Measurements from ENCODE around the gene HPGDS. TPM values are rescaled to one million over a fixed set of nuclear protein-coding genes. Genes with fewer than 3 reads are reported as not detected.
A peak's percentile ranks its signal among the peaks of the same experiment; 100 is the strongest.
"Not testable (repeated sequence)": the region's sequence is repeated elsewhere in the genome, so short reads cannot be mapped to it uniquely, and the experiment has no call there.

Gene HPGDS
- total RNA-seq, 2 experiments from 2014 or later: not detected

- ATAC-seq: no peak
- ChIA-PET CTCF (no interaction called here), POLR2A (no interaction called here)
- H3K27ac Mint-ChIP-seq: no peak overlapping the region
- H3K27me3 Mint-ChIP-seq (ENCODE audit: low read depth): no peaks in the 10 kb centered on the region
- no peak for DNase-seq
- H3K36me3 Mint-ChIP-seq (ENCODE audit: low read depth): no peaks in the 10 kb centered on the region
- no peak overlapping the region for H3K4me3 Mint-ChIP-seq
- H3K9me3 Mint-ChIP-seq (ENCODE audit: insufficient read depth): no peaks in the 10 kb centered on the region
- H3K4me1 Mint-ChIP-seq (ENCODE audit: low read depth): no peaks in the 10 kb centered on the region
Measured at GRCh38 chr4:94306713-94307112, 35.9 kb downstream of the HPGDS start.

- no peak for DNase-seq
- no peak for ATAC-seq
Measured at GRCh38 chr4:94305466-94306225, 37.0 kb downstream of the HPGDS start.

GRCh38 chr4:94304365-94304971 lies 38.2 kb downstream of the HPGDS start:
- no peaks in the 10 kb centered on the region for H3K36me3 Mint-ChIP-seq (ENCODE audit: low read depth)
- no peaks in the 10 kb centered on the region for H3K9me3 Mint-ChIP-seq (ENCODE audit: insufficient read depth)
- CTCF ChIA-PET: no interaction called here
- H3K27me3 Mint-ChIP-seq (ENCODE audit: low read depth): no peaks in the 10 kb centered on the region
- POLR2A ChIA-PET: no interaction called here
- H3K4me1 Mint-ChIP-seq (ENCODE audit: low read depth): no peaks in the 10 kb centered on the region
- H3K4me3 Mint-ChIP-seq: no peak overlapping the region
- peak; percentile 24 for DNase-seq
- H3K27ac Mint-ChIP-seq: no peak overlapping the region
- ATAC-seq: no peak

More at GRCh38 chr4:94305466-94306225, 37.0 kb downstream of the HPGDS start:
- ChIA-PET CTCF (interaction anchor here (0.8 to 0.9 kb wide), 3 partner anchors 12 to 85 kb away, joined by 3 to 5 read pairs (median 3); no protein-coding TSS in a partner anchor), POLR2A (no interaction called here)
- H3K4me1 Mint-ChIP-seq (ENCODE audit: low read depth): no peaks in the 10 kb centered on the region
- H3K4me3 Mint-ChIP-seq: no peak overlapping the region
- no peak overlapping the region for H3K27ac Mint-ChIP-seq
- H3K27me3 Mint-ChIP-seq (ENCODE audit: low read depth): no peaks in the 10 kb centered on the region
- no peaks in the 10 kb centered on the region for H3K9me3 Mint-ChIP-seq (ENCODE audit: insufficient read depth)
- no peaks in the 10 kb centered on the region for H3K36me3 Mint-ChIP-seq (ENCODE audit: low read depth)

- H3K27me3 Mint-ChIP-seq (ENCODE audit: low read depth): no peaks in the 10 kb centered on the region
- H3K9me3 Mint-ChIP-seq (ENCODE audit: insufficient read depth): no peaks in the 10 kb centered on the region
- no peaks in the 10 kb centered on the region for H3K4me1 Mint-ChIP-seq (ENCODE audit: low read depth)
- no peak overlapping the region for H3K27ac Mint-ChIP-seq
- H3K4me3 Mint-ChIP-seq: no peak overlapping the region
- ChIA-PET POLR2A (no interaction called here), CTCF (interaction anchor here (1.0 to 1.8 kb wide), 2 partner anchors 87 to 101 kb away, joined by 3 to 6 read pairs; no protein-coding TSS in a partner anchor)
- no peak for ATAC-seq
- no peak for DNase-seq
- no peaks in the 10 kb centered on the region for H3K36me3 Mint-ChIP-seq (ENCODE audit: low read depth)
Measured at GRCh38 chr4:94302191-94302590, 40.4 kb downstream of the HPGDS start.

- Mint-ChIP-seq H3K27ac (no peak overlapping the region), H3K4me1 (ENCODE audit: low read depth) (no peaks in the 10 kb centered on the region), H3K36me3 (ENCODE audit: low read depth) (no peaks in the 10 kb centered on the region), H3K4me3 (no peak overlapping the region), H3K9me3 (ENCODE audit: insufficient read depth) (no peaks in the 10 kb centered on the region), H3K27me3 (ENCODE audit: low read depth) (no peaks in the 10 kb centered on the region)
- DNase-seq (no peak), ATAC-seq (no peak)
- CTCF ChIA-PET: interaction anchor here (1.0 kb wide), 1 partner anchor 109 kb away, joined by 3 read pairs; no protein-coding TSS in a partner anchor
- POLR2A ChIA-PET: no interaction called here
Measured at GRCh38 chr4:94298725-94299252, 43.8 kb downstream of the HPGDS start.

- DNase-seq; POLR2A ChIA-PET; H3K4me3 Mint-ChIP-seq; H3K27ac Mint-ChIP-seq; CTCF ChIA-PET; H3K4me1 Mint-ChIP-seq (ENCODE audit: low read depth); H3K9me3 Mint-ChIP-seq (ENCODE audit: insufficient read depth); H3K27me3 Mint-ChIP-seq (ENCODE audit: low read depth); ATAC-seq: not testable (repeated sequence)
- H3K36me3 Mint-ChIP-seq (ENCODE audit: low read depth): peaks cover 10% of the 10 kb centered on the region
Measured at GRCh38 chr4:94295473-94295872, 47.2 kb downstream of the HPGDS start.

GRCh38 chr4:94293981-94294380 lies 48.7 kb downstream of the HPGDS start:
- H3K4me1 Mint-ChIP-seq (ENCODE audit: low read depth); ATAC-seq; DNase-seq; H3K9me3 Mint-ChIP-seq (ENCODE audit: insufficient read depth); H3K4me3 Mint-ChIP-seq; H3K27me3 Mint-ChIP-seq (ENCODE audit: low read depth); H3K27ac Mint-ChIP-seq; POLR2A ChIA-PET; CTCF ChIA-PET: not testable (repeated sequence)
- H3K36me3 Mint-ChIP-seq (ENCODE audit: low read depth): peaks cover 14% of the 10 kb centered on the region

- Mint-ChIP-seq H3K4me1 (ENCODE audit: low read depth) (no peaks in the 10 kb centered on the region), H3K27ac (no peak overlapping the region), H3K9me3 (ENCODE audit: insufficient read depth) (no peaks in the 10 kb centered on the region), H3K4me3 (no peak overlapping the region), H3K36me3 (ENCODE audit: low read depth) (peaks cover 25% of the 10 kb centered on the region), H3K27me3 (ENCODE audit: low read depth) (no peaks in the 10 kb centered on the region)
- POLR2A ChIA-PET: no interaction called here
- no peak for DNase-seq
- CTCF ChIA-PET: no interaction called here
- ATAC-seq: no peak
Measured at GRCh38 chr4:94290245-94290644, 52.4 kb downstream of the HPGDS start.

- Mint-ChIP-seq H3K27ac (peak overlapping the region; percentile 2), H3K4me1 (ENCODE audit: low read depth) (no peaks in the 10 kb centered on the region), H3K4me3 (no peak overlapping the region), H3K27me3 (ENCODE audit: low read depth) (no peaks in the 10 kb centered on the region), H3K9me3 (ENCODE audit: insufficient read depth) (no peaks in the 10 kb centered on the region), H3K36me3 (ENCODE audit: low read depth) (peaks cover 41% of the 10 kb centered on the region)
- ATAC-seq: no peak
- DNase-seq: no peak
- POLR2A ChIA-PET: no interaction called here
- CTCF ChIA-PET: no interaction called here
Measured at GRCh38 chr4:94285666-94286065, 57.0 kb downstream of the HPGDS start.

- ChIA-PET CTCF (no interaction called here), POLR2A (no interaction called here)
- Mint-ChIP-seq H3K36me3 (ENCODE audit: low read depth) (peaks cover 37% of the 10 kb centered on the region), H3K9me3 (ENCODE audit: insufficient read depth) (no peaks in the 10 kb centered on the region), H3K4me1 (ENCODE audit: low read depth) (no peaks in the 10 kb centered on the region), H3K4me3 (no peak overlapping the region), H3K27ac (no peak overlapping the region), H3K27me3 (ENCODE audit: low read depth) (no peaks in the 10 kb centered on the region)
- DNase-seq: no peak
- no peak for ATAC-seq
Measured at GRCh38 chr4:94284889-94285288, 57.7 kb downstream of the HPGDS start.

GRCh38 chr4:94278781-94279180 lies 63.9 kb downstream of the HPGDS start:
- no peak for ATAC-seq
- Mint-ChIP-seq H3K36me3 (ENCODE audit: low read depth) (peaks cover 33% of the 10 kb centered on the region), H3K27ac (no peak overlapping the region), H3K4me1 (ENCODE audit: low read depth) (no peaks in the 10 kb centered on the region), H3K4me3 (no peak overlapping the region), H3K9me3 (ENCODE audit: insufficient read depth) (no peaks in the 10 kb centered on the region), H3K27me3 (ENCODE audit: low read depth) (no peaks in the 10 kb centered on the region)
- no peak for DNase-seq
- ChIA-PET CTCF (no interaction called here), POLR2A (no interaction called here)

- CTCF ChIA-PET: no interaction called here
- Mint-ChIP-seq H3K27me3 (ENCODE audit: low read depth) (no peaks in the 10 kb centered on the region), H3K4me3 (no peak overlapping the region), H3K36me3 (ENCODE audit: low read depth) (peaks cover 31% of the 10 kb centered on the region), H3K4me1 (ENCODE audit: low read depth) (no peaks in the 10 kb centered on the region), H3K27ac (no peak overlapping the region), H3K9me3 (ENCODE audit: insufficient read depth) (no peaks in the 10 kb centered on the region)
- DNase-seq (no peak), ATAC-seq (no peak)
- POLR2A ChIA-PET: no interaction called here
Measured at GRCh38 chr4:94277534-94277933, 65.1 kb downstream of the HPGDS start.
